A549 treated with AZD9567 at 1 μM for 4 hours (cell line): ENCODE data around the gene GAR1. TPM values are rescaled to one million over a fixed set of nuclear protein-coding genes. Genes with fewer than 3 reads are reported as not detected.

Experiments used
- total RNA-seq: library from RNA; stranded (reverse); fragments of 200-300 nt; extraction: Qiagen RNA extraction; gene quantifications from 5 replicates; pipeline ENCODE4 v1.2.3, GENCODE V29; 2022; ENCODE audit not compliant: insufficient read depth

Gene GAR1
- 38.0 to 43.9 TPM (median 41.7 TPM) in 5 replicates for total RNA-seq

GRCh38 chr4:109815151-109816081, at the start of gene GAR1:
Gene GAR1, plus strand, starts transcription at chr4:109815762. Its CDS starts 403 bp downstream, at chr4:109816165.

GRCh38 chr4:109801895-109802319, 13.7 kb upstream of the GAR1 start, which contains the start of gene CFI:
Gene CFI, minus strand, starts transcription at chr4:109801999. Its CDS starts 28 bp downstream, at chr4:109801971.

GRCh38 chr4:109827672-109828071, 12.1 kb downstream of the GAR1 start, which contains the start of gene RRH:
Gene RRH, plus strand, starts transcription at chr4:109827972. Its CDS starts 56 bp downstream, at chr4:109828028.

GRCh38 chr4:109847896-109848442, 32.4 kb downstream of the GAR1 start, which contains the start of gene LRIT3:
Gene LRIT3, plus strand, starts transcription at chr4:109848107. Its CDS starts 95 bp downstream, at chr4:109848202.

Other genes starting within 250 kb of the GAR1 start
- 14.0 to 36.2 TPM (median 16.6 TPM) in 5 replicates for gene CASP6, start 112.3 kb upstream of the GAR1 start, total RNA-seq
- gene PLA2G12A, start 85.7 kb upstream of the GAR1 start, total RNA-seq, result 3.0 to 17.6 TPM (median 10.6 TPM) in 5 replicates
- 0.64 to 2.3 TPM (median 0.80 TPM) in 5 replicates for gene CFI, start 13.8 kb upstream of the GAR1 start, total RNA-seq
- gene RRH, start 12.2 kb downstream of the GAR1 start, total RNA-seq, result 0.07 to 0.08 TPM (median 0.07 TPM) in 3 of 5 replicates, not detected in the others
- gene LRIT3, start 32.3 kb downstream of the GAR1 start, total RNA-seq, result 0.03 to 0.07 TPM (median 0.05 TPM) in 4 of 5 replicates, not detected in the other
- 0.19 to 0.26 TPM (median 0.23 TPM) in 4 of 5 replicates, not detected in the other for gene EGF, start 97.1 kb downstream of the GAR1 start, total RNA-seq